Psoas muscle (tissue), 8 donors: Measurements from ENCODE around the gene MAGED4. TPM values are rescaled to one million over a fixed set of nuclear protein-coding genes. Genes with fewer than 3 reads are reported as not detected.
"Not testable (repeated sequence)": the region's sequence is repeated elsewhere in the genome, so short reads cannot be mapped to it uniquely, and the experiment has no call there.

Source experiments
- ATAC-seq, 4 donors: fragments of 200-7000 bp; cut with Tn5 transposase; one replicate each; pipeline ENCODE4 v1.9.1; 2020; ENCODE audit warnings: moderate library complexity in 3 of 4, mild to moderate bottlenecking in 2 of 4
- DNase-seq, 2 donors: peaks; one replicate each; pipeline ENCODE4 v3.0.0-alpha.2; 2020
- H3K27ac ChIP-seq: fragments of 200-600 bp; one replicate; pipeline ENCODE4 v1.8.0; 2022
- H3K27me3 ChIP-seq, 3 donors: fragments of 200-600 bp in 1 of 3; one replicate each; pipeline versions ENCODE4 v1.6.1 to v1.8.0; 2013 to 2022; ENCODE audit warnings: low read length in 2 of 3, mild to moderate bottlenecking in 2 of 3, moderate library complexity in 1 of 3; ENCODE audit not compliant: insufficient read depth in 3 of 3
- H3K36me3 ChIP-seq, 2 donors: fragments of 200-600 bp in 1 of 2; one replicate each; pipeline versions ENCODE4 v1.6.1 to v1.8.0; 2013 to 2022; ENCODE audit warnings: low read depth in 1 of 2, mild to moderate bottlenecking in 1 of 2, moderate library complexity in 1 of 2; ENCODE audit not compliant: insufficient read depth in 1 of 2
- H3K4me1 ChIP-seq: fragments of 200-600 bp; one replicate; pipeline ENCODE4 v1.8.0; 2022
- H3K4me3 ChIP-seq: fragments of 200-600 bp; one replicate; pipeline ENCODE4 v1.8.0; 2022; ENCODE audit warnings: mild to moderate bottlenecking
- H3K9me3 ChIP-seq: fragments of 200-600 bp; one replicate; pipeline ENCODE4 v1.8.0; 2022
- CTCF ChIP-seq: fragments of 200-600 bp; IDR thresholded peaks from one replicate; pipeline ENCODE4 v1.8.0; 2022; ENCODE audit warnings: antibody characterized with exemption
- WGBS, 3 donors: extraction: QIAGEN DNeasy Blood & Tissue Kit; methylation state at CpG; one replicate each; pipeline versions ENCODE4 v1.1.6 to v1.1.7; 2013; 5-methylcytosine and 5-hydroxymethylcytosine counted together
- intact Hi-C, 2 donors: fragments of 100-400 bp; cut with DNase I; formaldehyde crosslinking; loops; one replicate each; pipeline versions ENCODE4 v1.11.0 to v1.14.2; 2022
- polyA plus RNA-seq, 3 donors: library from polyadenylated mRNA; stranded (reverse); fragments of 200-250 nt; gene quantifications; one replicate each; pipeline ENCODE4 v1.2.3, GENCODE V29; 2013
- total RNA-seq, 4 donors: library from RNA; stranded (reverse); fragmentation: NEBNext Ultra II Directional in 2 of 4; extraction: Animal tissue kit (Norgen Biotek cat#: 25700) in 2 of 4; gene quantifications; one replicate each; pipeline versions ENCODE4 v1.2.1 to v1.2.4, GENCODE V29; 2021 to 2023
- donor health status: healthy with polysubstance abuse.
- donor health status: DM: no; HTN: no; CAD: no; lungs with moderate emphysema.
- donor health status: Bipolar disorder and iron deficiency.
- donor health status: healthy.
- donor health status: DM: yes; HTN: yes; CAD: no.
- donor health status: DM: no; HTN: no; CAD: no.
- donor health status: DM: no; HTN: no; CAD: no.
- donor health status: DM: yes; HTN: yes; CAD: no.

The MAGED4 gene
- total and polyA plus RNA-seq, 7 donors = 0.05 to 0.69 (median 0.28) TPM; not detected in 2

- H3K4me1 ChIP-seq = no peaks in the 10 kb centered on the region
- ATAC-seq = no peak
- no peaks in the 10 kb centered on the region for H3K9me3 ChIP-seq
- no peak overlapping the region for H3K27ac ChIP-seq
- no peak for TF ChIP-seq CTCF
- intact Hi-C loops = no loop called here
- no peak for DNase-seq
- no peaks in the 10 kb centered on the region for H3K36me3 ChIP-seq
- H3K27me3 ChIP-seq = peaks cover 0 to 18% (median 0%) of the 10 kb centered on the region in 3 donors
- H3K4me3 ChIP-seq = no peak overlapping the region
Measured at GRCh38 chrX:52166840-52167239, 17.8 kb upstream of the MAGED4 start.

GRCh38 chrX:52171055-52171454 is 13.6 kb upstream of the MAGED4 start:
- ATAC-seq, intact Hi-C loops, H3K9me3 ChIP-seq, H3K27ac ChIP-seq, H3K4me3 ChIP-seq, H3K36me3 ChIP-seq, H3K4me1 ChIP-seq, DNase-seq: not testable (repeated sequence)
- WGBS, 3 donors = 67 to 77% (median 72%) methylated on average over 9 to 10 of the region's 10 CpGs
- peaks cover 0 to 24% (median 0%) of the 10 kb centered on the region in 3 donors for H3K27me3 ChIP-seq

GRCh38 chrX:52185078-52185453 is 378 bp downstream of the MAGED4 start:
- H3K27ac ChIP-seq, DNase-seq, intact Hi-C loops, H3K27me3 ChIP-seq, H3K9me3 ChIP-seq, H3K4me3 ChIP-seq, H3K36me3 ChIP-seq, ATAC-seq, H3K4me1 ChIP-seq: not testable (repeated sequence)
- no CpG with 5 or more reads among the region's 18 CpGs for WGBS, 3 donors

GRCh38 chrX:52211405-52211804 is 26.7 kb downstream of the MAGED4 start:
- H3K9me3 ChIP-seq, H3K27ac ChIP-seq, H3K4me3 ChIP-seq, H3K4me1 ChIP-seq, H3K36me3 ChIP-seq, intact Hi-C loops, DNase-seq, ATAC-seq: not testable (repeated sequence)
- WGBS, 3 donors = no CpG with 5 or more reads among the region's 6 CpGs
- peaks cover 0 to 18% (median 0%) of the 10 kb centered on the region in 3 donors for H3K27me3 ChIP-seq

GRCh38 chrX:52213276-52213675 is 28.6 kb downstream of the MAGED4 start:
- TF ChIP-seq CTCF = no peak
- 70 to 92% (median 86%) methylated on average over 3 of the region's 3 CpGs for WGBS, 3 donors
- no peaks in the 10 kb centered on the region for H3K4me1 ChIP-seq
- no peak overlapping the region for H3K27ac ChIP-seq
- intact Hi-C loops = no loop called here
- H3K27me3 ChIP-seq = peaks cover 0 to 18% (median 0%) of the 10 kb centered on the region in 3 donors
- no peaks in the 10 kb centered on the region for H3K36me3 ChIP-seq
- H3K9me3 ChIP-seq = no peaks in the 10 kb centered on the region
- DNase-seq (no peak), ATAC-seq (no peak)
- H3K4me3 ChIP-seq = no peak overlapping the region

- Histone ChIP-seq H3K9me3 (no peaks in the 10 kb centered on the region), H3K27me3 (peaks cover 0 to 38% (median 0%) of the 10 kb centered on the region in 3 donors), H3K36me3 (no peaks in the 10 kb centered on the region), H3K4me1 (no peaks in the 10 kb centered on the region), H3K27ac (no peak overlapping the region), H3K4me3 (no peak overlapping the region)
- no peak for TF ChIP-seq CTCF
- ATAC-seq (no peak), DNase-seq (no peak)
- 54 to 73% (median 55%) methylated on average over 3 of the region's 3 CpGs for WGBS, 3 donors
- intact Hi-C loops = no loop called here
Measured at GRCh38 chrX:52216541-52216940, 31.9 kb downstream of the MAGED4 start.
